ENCODE data around the gene GNPTG.
A peak's percentile ranks its signal among the peaks of the same experiment; 100 is the strongest.

Gene GNPTG

DNA sequence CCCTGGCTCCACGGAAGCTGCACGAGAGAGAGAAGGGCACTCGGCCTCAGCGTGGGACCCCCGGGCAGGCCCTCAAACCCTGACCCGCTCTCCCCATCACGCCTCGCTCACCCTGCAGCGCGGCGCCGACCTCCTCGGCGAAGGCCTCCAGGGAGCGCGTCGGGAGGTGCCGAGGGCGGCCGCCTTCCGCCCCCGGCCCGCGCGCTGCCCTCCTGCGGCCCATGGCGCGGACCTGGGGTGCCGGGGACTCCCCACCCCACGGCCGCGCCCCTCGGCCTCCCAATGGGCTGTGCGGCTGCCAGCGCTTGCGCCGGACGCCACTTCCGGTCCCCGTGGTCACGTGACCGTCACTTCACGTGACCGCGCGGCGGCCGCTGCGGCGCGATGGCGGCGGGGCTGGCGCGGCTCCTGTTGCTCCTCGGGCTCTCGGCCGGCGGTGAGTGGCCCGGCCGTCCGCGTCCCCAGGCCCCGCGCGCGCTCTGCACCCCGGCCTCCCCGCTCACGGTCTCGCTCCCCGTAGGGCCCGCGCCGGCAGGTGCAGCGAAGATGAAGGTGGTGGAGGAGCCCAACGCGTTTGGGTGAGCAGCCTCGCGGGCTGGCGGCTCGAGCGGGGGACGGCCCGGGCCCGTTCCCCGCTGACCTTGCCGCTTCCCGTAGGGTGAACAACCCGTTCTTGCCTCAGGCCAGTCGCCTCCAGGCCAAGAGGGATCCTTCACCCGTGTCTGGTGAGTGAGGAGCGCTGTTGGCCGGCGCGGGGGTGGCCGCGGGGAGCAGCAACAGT lies at the start of gene GNPTG, which contains the start of gene TSR3:
GNPTG (plus strand) TSS at position 350 of the 781 bp plus-strand sequence; CDS start at position 385, 35 bp downstream.
TSR3 (minus strand) TSS at position 297 of the 781 bp plus-strand sequence; CDS start at position 223, 74 bp downstream.
- DNase-seq: peak; percentile 85

DNA sequence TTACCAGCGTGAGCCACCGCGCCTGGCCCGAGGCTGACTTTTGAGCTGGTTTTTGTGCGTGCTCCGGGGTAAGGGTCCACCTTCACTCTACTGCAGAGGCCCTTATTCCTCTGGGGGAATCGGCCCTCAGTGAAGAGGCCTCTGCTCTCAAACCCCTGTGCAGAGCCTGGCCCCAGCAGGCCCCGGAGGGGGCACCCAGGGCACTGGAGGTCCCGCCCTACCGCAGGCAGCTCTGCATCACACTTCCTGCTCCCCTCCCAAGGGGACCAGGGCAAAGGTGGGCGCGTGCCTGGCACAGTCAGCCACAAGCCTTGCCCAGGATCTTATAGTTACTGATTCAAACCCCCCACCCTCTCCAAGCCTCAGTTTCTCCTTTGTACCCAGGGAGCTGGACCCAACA lies 45.9 kb upstream of the GNPTG start:
- DNase-seq: no peak

DNA sequence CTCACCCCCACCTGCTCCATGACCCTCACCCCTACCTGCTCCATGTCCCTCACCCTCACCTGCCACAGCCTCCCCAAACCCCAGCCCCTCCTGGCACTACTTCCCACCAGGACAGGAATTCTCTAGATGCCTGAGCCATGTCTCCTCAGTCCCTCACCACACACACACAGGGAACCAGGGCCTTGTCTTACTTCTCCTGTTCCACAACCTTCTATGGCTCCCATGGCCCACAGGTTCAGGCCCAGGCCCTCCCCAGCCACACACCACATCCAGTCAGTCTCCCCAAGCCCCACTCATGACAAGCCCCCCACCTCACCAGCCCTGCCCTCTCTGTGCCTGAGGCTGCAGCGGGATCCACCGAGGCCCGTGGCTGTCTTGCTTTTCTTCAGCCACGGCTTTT lies 45.4 kb upstream of the GNPTG start:
- DNase-seq: no peak

DNA sequence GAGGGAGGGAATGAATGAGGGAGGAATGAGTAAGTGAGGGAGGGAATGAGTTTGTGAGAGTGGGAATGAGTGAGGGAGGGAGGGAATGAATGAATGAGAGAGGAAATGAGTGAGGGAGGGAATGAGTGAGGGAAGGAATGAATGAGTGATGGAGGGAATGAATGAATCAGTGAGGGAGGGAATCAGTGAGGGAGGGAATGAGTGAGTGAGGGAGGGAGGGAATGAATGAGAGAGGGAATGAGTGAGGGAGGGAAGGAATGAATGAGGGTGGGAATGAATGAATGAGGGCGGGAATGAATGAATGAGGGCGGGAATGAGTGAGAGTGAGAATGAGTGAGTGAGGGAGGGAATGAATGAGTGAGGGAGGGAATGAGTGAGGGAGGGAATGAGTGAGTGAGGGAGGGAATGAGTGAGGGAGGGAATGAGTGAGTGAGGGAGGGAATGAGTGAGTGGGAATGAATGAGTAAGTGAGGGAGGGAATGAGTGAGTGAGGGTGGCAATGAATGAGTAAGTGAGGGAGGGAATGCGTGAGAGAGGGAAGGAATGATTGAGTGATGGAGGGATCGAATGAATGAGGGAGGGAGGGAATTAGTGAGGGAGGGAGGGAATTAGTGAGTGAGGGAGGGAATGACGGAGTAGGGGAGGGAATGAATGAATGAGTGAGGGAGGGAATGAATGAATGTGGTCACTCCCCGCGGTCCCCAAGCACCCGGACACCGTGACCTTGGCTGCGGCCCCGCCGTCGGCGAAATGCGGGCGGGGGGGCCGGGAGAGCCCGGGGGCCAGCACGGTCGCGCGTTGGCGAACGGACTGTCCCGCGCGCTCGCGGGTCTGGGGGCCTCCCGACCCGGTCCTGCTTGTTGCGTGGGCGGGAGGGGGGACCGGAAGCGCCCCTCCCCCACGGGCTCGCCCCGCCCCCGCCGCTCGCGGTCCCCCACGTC lies 43.4 kb upstream of the GNPTG start:
- DNase-seq: peak; percentile 58

DNA sequence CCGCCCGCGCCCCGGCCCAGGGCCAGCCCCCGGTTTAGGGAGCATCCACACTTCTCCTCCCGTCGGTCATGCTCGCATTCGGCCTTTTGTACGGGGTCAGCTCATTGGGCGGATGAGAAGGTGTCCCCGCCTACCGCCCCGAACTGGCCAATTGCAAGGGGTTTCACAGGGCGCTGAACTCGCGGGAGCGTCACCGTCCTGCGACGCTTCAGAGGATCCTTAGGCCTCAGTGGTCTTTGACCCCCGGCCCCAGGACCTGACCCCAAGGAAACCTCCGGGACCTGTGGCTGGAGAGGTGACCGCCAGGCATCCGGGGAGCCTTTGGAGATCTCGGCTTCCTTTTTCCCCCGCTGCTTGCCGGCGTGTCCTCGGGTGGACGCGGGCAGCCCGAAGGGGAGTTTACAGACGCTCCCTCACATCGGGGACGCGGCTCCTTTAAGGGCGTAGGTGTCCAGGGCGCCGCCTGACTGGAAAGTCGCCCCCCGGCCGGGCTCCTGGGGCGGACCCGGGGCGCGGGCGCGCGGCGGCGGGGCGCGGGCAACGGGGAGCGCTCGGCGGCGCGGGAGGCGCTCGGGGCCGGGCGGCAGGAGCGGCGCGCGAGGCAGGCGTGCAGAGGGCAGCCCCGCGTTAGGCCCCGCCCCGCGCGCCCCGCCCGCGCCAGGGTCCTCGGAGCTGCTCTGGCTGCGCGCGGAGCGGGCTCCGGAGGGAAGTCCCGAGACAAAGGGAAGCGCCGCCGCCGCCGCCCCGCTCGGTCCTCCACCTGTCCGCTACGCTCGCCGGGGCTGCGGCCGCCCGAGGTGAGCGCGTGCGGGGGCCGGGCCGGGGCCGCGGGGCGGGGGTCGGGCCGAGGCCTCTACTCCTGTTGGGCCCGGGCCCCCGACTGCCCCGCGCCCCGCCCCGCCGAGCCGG lies 42.5 kb upstream of the GNPTG start, which contains the start of gene UBE2I:
UBE2I (plus strand) TSS at position 660 of the 909 bp plus-strand sequence. CDS start 4,395 bp downstream, outside the sequence.
- peak; percentile 98 for DNase-seq

DNA sequence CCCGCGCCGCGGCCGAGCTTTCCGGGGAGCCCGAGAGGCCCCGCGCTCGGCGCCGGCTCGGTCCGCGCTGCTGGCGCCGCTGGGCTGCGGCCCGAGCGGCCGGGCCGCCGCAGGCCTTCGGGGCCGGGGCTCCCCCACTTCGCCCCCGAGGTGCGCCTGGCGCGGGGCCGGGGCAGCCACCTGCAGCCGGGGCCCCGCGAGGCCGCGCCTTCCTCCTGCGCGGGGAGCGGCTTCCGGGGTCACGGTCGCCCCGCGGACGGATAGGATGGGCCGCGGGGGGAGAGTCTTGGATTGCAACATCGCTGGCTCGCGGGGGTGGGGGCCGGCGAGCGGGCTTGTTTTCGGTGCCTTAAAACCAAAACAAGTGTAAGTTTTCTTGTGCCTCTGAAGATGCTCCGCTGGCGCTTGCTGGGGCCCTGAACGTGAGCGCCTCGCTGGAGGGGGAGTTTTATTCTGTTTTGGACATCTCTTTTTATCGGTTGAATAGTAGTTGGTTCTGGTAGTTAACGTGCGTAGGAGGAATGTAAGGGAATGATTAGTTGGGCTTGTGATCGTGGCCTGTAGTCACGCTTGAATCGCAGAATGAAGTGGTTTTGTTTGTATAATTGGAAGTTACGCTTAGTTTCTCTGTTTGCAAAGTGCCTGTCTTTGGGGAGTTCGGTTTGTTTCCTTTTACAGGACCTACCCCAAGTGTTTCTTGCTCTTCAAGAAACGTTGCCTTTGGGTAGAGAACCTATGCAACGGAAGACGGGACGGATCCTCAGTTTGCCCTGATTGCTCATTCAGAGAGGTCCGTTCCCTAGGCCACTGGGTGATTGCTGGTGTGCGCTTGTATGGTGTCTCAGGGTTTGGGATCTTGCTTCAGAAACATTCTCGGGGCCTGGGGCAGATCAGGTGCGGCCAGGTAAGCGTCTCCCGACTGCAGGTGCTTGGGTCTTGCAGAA lies 41.6 kb upstream of the GNPTG start:
- DNase-seq: peak; percentile 37

DNA sequence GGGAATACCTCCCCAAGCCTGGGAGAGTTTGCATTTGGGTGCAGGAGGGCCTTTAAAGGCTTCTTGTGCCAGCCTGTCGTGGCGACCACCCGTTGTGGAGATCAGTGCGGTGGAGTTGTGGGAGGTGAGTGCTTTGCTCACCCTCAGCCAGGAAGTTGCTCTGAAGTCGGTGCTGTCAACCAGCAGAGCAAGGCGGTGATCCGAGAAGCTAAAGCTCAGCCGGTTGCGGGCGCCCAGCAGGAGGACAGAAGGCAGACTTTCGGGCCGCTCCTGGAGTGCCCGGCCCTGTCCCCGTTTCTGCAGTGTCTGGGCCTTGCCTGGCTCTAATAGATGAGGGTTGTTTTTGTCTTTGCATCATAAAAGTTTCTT lies 40.9 kb upstream of the GNPTG start:
- peak; percentile 29 for DNase-seq

DNA sequence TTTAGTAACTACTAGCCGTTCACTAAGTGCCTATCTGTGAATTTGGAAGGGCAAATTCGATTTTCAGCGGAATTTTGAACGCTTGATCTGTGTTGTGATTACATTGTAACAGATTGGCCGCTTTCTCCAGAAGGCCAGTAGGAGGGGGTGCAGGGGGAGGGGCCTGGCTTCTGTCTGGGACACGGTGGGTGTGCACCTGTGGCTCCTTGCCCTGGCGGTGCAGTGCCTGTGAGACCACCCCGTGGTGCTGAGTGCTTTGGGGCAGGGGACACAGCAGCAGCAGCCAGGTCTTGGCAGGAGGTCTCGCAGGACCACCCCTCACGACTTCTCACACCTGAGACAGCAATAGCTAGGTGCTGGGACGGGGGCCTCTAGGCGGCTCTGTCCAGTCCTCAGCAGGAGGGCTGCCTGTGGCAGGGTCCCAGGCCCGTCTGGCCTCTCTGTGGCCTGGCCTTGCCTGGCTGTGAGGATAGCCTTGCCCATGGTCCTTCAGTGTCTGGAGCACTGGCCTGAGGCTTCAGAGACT lies 40.5 kb upstream of the GNPTG start:
- DNase-seq: no peak

DNA sequence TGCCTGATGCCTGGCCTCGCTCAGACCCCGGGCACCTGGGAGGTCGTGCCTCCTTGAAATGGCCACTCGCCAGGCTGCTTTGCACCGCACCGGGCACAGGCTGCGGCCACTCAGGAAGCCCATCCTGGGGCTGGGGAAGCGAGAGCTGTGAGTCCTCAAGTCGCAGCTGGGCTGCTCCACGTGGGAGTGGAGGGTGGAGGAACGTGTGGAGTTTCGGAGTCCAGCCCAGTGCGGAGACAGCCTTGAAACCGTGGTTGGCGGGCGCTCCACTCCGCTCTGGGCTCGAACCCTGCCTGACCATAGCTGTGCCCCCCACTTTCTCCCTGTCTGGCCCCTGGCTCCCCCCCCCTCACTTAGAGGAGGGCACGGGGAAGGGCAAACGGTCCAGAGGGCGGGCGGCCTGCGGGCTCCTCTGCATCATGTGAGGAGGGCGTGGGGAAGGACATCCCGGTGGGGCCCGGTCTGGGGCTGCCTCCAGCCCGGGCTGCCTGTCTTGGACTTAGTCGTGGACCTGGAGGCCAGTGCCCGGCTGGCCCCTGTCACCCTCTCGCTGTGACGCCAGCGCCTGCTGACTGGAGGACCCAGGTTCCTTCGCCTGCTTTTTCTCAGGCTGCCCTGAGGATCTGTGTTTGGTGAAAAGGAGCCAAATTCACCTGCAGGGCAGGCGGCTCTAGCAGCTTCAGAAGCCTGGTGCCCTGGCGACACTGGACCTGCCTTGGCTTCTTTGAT lies 39.8 kb upstream of the GNPTG start:
- no peak for DNase-seq

DNA sequence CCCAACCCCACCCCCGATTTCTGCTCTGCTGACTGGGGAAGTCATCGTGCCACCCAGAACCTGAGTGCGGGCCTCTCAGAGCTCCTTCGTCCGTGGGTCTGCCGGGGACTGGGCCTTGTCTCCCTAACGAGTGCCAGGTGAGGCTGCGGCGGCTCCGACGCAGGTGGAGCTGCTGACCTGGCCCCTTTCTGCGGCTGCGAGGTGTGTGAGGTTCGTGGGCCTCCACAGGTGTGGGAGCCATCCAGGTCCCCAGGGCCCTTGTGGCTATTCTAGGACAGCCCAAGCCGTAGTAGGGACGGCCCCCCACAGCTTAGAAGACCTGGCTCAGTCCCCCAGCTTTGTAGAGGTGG lies 39.3 kb upstream of the GNPTG start:
- no peak for DNase-seq

DNA sequence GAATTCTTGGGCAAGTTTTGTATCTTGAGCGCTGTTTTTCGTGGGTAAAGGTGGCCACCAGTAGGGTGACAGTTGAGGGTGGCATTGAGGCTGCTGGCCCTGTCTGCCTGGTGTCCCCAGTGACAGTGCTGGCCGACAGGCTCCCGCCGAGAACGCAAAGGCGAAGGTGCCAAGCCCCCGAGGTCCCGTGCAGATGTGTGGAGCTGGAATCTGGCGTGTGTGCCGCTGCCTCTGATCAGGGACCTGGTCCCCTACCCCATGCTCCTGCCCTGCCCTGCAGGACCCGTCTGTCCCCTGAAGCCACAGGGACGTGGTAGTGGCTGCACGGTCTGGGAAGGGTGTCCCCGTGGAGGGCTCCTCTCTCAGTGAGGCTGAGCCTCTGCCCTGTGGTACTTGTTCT lies 38.8 kb upstream of the GNPTG start:
- no peak for DNase-seq

DNA sequence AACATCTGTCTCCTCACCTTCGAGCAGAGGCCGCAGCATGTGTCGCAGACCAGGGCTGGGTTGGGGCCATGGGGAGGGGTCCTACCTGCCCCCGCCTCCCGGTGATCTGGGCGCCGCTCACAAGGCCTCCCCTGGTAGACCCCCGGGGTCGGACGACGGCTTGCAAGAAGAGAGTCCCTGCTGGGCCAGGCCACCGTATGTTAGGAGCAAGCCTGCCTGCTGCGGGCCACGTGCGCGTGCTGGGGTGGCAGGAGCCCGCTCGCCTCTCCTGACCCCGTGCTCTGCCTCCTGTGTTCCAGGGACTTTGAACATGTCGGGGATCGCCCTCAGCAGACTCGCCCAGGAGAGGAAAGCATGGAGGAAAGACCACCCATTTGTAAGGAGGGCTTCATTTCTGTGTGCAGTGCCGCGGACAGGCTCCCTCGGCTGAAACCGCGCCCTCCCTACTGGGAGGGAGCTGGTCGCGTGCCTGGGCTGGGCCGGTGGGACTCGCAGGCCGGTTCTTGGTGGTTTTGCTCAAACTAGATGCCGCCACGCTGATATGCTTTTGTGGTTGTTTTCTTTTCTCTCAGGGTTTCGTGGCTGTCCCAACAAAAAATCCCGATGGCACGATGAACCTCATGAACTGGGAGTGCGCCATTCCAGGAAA lies 37.9 kb upstream of the GNPTG start:
- no peak for DNase-seq

DNA sequence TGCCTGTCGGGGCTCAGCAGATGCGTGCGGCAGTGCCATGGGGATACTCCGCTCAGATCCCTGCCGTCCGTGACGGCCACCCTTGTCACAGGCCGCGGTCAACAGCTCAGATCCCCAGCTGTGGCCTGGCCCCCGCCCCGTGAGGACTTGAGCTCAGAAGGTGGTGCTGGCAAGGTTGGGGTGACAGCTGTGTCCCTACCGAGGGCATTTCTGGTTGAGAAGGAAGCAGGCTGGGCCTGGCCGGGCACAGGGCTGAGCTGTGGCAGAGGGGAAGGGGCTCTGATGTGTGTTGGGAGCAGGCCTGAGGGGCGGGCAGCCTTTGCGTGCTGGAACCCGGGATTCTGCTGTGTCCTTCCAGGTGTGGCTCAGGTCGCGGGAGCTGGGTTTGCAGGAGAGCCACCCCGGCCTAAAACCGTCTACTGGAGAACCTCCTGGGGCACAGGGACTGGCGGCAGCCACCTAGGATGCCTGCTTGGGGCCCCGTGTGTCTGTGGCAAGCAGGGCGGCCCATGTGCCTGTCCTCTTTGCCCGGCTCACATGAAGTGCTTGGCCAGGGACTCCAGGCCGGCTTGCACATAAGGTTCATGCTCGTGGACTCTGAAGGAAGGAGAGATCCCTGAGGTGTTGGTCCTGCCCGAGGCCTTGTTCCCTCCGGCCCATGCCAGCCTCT lies 37.2 kb upstream of the GNPTG start:
- DNase-seq: no peak

DNA sequence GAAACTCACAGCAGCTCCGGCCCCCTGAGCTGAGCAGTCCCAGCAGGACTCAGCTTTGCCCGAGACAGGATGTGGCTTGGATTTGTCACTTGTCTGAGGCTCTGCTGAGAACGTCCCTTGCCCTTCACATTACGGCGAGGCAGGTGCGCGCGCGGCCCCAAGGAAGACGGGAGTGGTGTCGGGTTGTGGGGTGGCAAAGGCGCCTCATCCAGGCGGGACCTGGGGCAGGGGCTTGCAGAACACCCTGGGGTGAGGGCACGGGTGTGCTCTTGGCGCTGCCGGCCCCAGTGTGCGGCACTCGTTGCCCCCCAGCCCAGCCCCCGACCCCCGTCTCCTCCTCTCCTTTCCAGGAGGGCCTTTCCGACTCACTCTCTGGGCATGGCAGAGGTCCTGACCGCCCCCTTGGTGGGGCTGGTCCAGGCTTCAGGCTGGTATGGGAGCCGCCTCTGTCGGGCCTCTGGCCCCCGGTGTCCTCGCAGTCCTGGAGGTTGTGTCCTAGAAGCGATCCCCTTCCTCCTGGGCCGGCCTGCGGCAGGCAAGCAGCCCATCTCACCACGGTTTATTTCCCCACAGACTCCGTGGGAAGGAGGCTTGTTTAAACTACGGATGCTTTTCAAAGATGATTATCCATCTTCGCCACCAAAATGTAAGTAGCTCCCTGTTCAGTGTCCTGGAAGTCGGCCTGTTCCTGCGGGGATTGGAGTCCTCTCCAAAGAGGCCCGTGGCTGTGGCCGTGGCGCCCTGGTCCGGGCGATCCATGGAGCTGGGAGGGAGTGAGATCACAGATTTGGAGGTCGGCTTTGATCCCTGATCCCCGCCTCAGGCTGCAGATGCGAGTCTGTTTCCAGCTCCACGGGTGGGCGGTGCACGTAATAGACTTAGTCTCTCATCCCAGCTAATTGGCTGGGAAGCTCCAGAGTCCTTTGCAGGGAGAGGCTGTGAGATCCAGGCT lies 36.4 kb upstream of the GNPTG start:
- DNase-seq: no peak

DNA sequence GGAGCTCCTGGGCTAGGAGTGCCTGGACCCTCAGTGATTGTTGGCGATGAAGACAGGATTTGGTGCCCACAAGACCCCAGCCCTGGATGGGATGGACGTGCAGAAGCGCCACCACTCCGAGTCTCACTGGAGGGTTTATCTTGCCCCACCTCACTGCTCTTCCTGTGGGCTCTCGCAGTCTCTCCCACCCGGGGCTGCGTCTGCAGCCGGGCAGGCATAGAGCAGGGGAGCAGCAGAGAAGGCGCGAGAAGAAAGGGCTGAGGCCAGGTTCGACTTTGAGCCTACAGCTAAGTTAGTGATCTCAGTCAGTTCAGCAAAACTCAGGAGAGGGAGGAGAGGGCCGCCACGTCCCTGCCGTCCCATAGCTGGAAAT lies 35.7 kb upstream of the GNPTG start:
- DNase-seq: no peak

DNA sequence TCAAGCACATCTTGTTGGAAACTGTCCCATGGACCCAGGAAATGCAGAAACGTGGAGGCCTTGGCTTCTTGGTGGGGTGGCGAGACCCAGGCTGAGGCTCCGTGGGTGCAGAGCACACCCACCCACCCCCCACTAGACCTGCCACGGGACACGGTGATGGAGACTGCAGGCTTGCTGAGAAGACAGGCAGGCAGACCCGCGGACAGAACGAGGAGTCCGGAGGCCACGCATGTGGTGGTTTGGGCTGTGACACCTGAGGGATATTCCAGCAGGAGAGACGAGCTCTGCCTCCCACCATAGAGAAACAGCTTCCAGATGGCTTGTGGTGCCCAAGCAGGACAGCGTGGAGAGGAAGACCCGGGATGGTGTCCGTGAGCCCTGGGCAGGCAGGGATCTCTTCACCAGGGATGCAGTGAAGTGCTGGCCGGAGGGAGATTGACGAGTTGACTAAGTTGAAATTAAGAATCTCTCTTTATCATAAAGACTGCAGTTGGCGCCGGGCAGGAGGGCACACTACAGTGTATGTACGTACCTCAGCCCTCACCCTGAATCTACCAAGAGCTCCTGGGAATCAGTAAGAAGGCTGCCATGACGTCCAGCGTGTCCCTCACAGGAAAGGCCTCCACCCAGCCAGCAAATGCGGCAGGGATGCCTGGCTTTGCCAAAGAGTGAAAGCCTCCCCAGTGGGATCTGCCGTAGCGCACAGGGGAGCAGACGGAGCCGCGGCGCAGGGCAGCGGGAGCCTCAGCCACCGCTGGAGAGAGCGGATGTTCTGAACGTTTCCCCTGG lies 34.1 kb upstream of the GNPTG start:
- DNase-seq: no peak

DNA sequence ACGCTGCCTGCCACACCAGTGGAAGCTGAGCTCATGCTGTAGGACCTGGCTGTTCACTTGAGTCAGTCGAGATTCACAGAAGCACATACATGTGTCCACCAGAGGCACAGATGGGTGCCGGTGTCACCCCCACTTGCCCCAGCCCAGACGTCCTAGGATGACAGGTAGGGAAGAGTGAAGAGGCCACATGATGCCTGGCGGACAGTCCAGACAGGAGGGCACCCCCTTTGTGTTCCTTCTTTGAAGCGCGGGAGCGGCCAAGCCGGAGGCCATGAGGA lies 33.5 kb upstream of the GNPTG start:
- no peak for DNase-seq

DNA sequence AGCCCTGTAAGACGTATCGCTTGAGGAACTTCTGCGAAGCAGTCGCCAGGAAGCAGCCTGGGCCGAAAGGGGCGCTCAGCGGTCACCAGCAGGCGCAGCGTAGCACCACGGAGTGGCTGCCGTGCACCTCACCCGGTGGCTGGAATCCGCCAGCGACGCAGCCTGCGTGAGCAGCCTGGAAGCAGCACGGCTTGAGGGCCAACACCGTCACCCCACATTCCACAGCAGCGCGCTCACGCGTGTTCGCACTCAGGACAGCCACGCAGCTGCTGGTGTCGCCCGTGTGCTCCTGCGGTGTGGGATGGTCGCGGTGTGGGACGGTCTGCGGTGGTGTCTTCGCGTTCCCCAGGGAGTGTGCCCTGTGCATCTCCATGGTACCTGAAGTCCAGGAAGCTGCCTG lies 32.7 kb upstream of the GNPTG start:
- no peak for DNase-seq
